GM12878 (cell line): ENCODE results near the gene PVALEF. TPM values are rescaled to one million over a fixed set of nuclear protein-coding genes. Genes with fewer than 3 reads are reported as not detected.

Experiments
- ATAC-seq: fragments of 200-7000 bp; cut with Tn5 transposase; 3 replicates; pipeline ENCODE4 v1.9.1; 2020; ENCODE audit warnings: mild to moderate bottlenecking, moderate library complexity
- BruUV-seq: library from RNA; stranded (reverse); fragments of 400-500 nt; replicated peaks from 2 replicates; lab custom pipeline; 2021; lab: Mats Ljungman, UMichigan
- CTCF ChIA-PET: fragments of 300-600 bp; sonication (Branson Sonifier 250); formaldehyde crosslinking; extraction: SDS; loops from one replicate; lab custom pipeline; 2021; ENCODE audit warnings: inconsistent platforms; lab: Yijun Ruan, JAX
- POLR2A ChIA-PET: fragments of 350-600 bp; formaldehyde crosslinking; extraction: SDS; loops from one replicate; lab custom pipeline; 2021; ENCODE audit warnings: inconsistent platforms; lab: Charles Lee
- RAD21 ChIA-PET: fragments of 300-600 bp; sonication (Branson Sonifier 250); formaldehyde crosslinking; loops from one replicate; lab custom pipeline; 2023; ENCODE audit warnings: antibody characterized with exemption; ENCODE audit not compliant: unreplicated experiment; lab: Charles Lee
- SMC1A ChIA-PET: fragments of 300-600 bp; sonication (Branson Sonifier 250); formaldehyde crosslinking; loops from one replicate; lab custom pipeline; 2023; ENCODE audit not compliant: unreplicated experiment, uncharacterized antibody; lab: Charles Lee
- DNase-seq: peaks from one replicate; pipeline ENCODE4 v3.0.0-alpha.2; 2011; ENCODE audit warnings: low read depth, low spot score
- FAIRE-seq: peaks from 3 replicates; lab custom pipeline; 2011; peaks lifted over from hg19 to GRCh38; lab: Jason Lieb, UNC
- H2AFZ ChIP-seq: 2 replicates; pipeline ENCODE4 v1.6.0; 2011; ENCODE audit warnings: low read depth, low read length, control low read depth; ENCODE audit not compliant: control insufficient read depth
- H3K27ac ChIP-seq: 2 replicates; pipeline ENCODE4 v1.5.1; 2011; ENCODE audit warnings: control low read depth; ENCODE audit not compliant: control insufficient read depth, insufficient read depth
- H3K27me3 ChIP-seq, 2 experiments: replicated peaks in 1 of 2; 2 replicates each; pipeline versions ENCODE4 v1.6.0 to v1.6.1; 2011; ENCODE audit warnings: low read length in 1 of 2; ENCODE audit not compliant: control insufficient read depth in 2 of 2, insufficient read depth in 2 of 2
- H3K36me3 ChIP-seq, 2 experiments: 2 replicates each; pipeline ENCODE4 v1.5.1; 2011; ENCODE audit warnings: low read length in 1 of 2; ENCODE audit not compliant: control insufficient read depth in 2 of 2, insufficient read depth in 2 of 2
- H3K4me1 ChIP-seq: 2 replicates; pipeline ENCODE4 v1.6.1; 2011; ENCODE audit warnings: mild to moderate bottlenecking, low read length, moderate library complexity, mixed read lengths; ENCODE audit not compliant: control insufficient read depth, insufficient read depth
- H3K4me2 ChIP-seq: 2 replicates; pipeline ENCODE4 v1.6.0; 2011; ENCODE audit warnings: control low read depth; ENCODE audit not compliant: control insufficient read depth, insufficient read depth
- H3K4me3 ChIP-seq: fragments of 200-600 bp; sonication (generic); 2 replicates; pipeline ENCODE4 v1.5.1; 2016
- H3K79me2 ChIP-seq: 2 replicates; pipeline ENCODE4 v1.6.0; 2011; ENCODE audit warnings: low read length; ENCODE audit not compliant: control insufficient read depth, insufficient read depth
- H3K9ac ChIP-seq: 2 replicates; pipeline ENCODE4 v1.8.0; 2011; ENCODE audit warnings: low read length, control low read depth, mixed read lengths; ENCODE audit not compliant: control insufficient read depth, insufficient read depth
- H3K9me3 ChIP-seq: replicated peaks from 3 replicates; pipeline ENCODE4 v1.5.1; 2011; ENCODE audit warnings: mild to moderate bottlenecking, low read length; ENCODE audit not compliant: control insufficient read depth, insufficient read depth
- H4K20me1 ChIP-seq: 2 replicates; pipeline ENCODE4 v1.6.0; 2011; ENCODE audit not compliant: control insufficient read depth, insufficient read depth
- ASH2L ChIP-seq: fragments of 300-600, 200-600 bp; sonication (generic); IDR thresholded peaks from 2 replicates; pipeline ENCODE4 v1.6.1; 2017; ENCODE audit warnings: low read depth, mild to moderate bottlenecking, borderline replicate concordance
- FOXM1 ChIP-seq: IDR thresholded peaks from 2 replicates; pipeline ENCODE4 v1.6.1; 2012; ENCODE audit warnings: low read depth, mild to moderate bottlenecking, inconsistent platforms, low read length, moderate library complexity
- IRF5 ChIP-seq: fragments of 450-650 bp; IDR thresholded peaks from 2 replicates; pipeline ENCODE4 v1.6.1; 2017; ENCODE audit warnings: borderline replicate concordance
- NR2F1 ChIP-seq: fragments of 450-650 bp; conservative IDR thresholded peaks from 2 replicates; pipeline ENCODE4 v1.6.1; 2017; ENCODE audit warnings: mild to moderate bottlenecking
- RAD51 ChIP-seq: fragments of 450-650 bp; IDR thresholded peaks from 2 replicates; pipeline ENCODE4 v1.6.1; 2016; ENCODE audit warnings: moderate library complexity, mild to moderate bottlenecking, inconsistent platforms
- WGBS: methylation state at CpG from one replicate; pipeline ENCODE4 v1.1.6; 2016; ENCODE audit warnings: low lambda C conversion rate; ENCODE audit not compliant: insufficient replicate concordance, insufficient coverage; ENCODE audit errors: missing lambda C conversion rate; 5-methylcytosine and 5-hydroxymethylcytosine counted together
- in situ Hi-C: fragments of 300-500 bp; cut with MboI; formaldehyde crosslinking; loops from 9 replicates; pipeline ENCODE4 v1.14.3; 2018; ENCODE audit warnings: mixed read lengths
- intact Hi-C: fragments of 100-400 bp; cut with micrococcal nuclease; formaldehyde crosslinking; loops from one replicate; pipeline ENCODE4 v1.14.2; 2022; ENCODE audit not compliant: unreplicated experiment
- polyA plus RNA-seq, 11 experiments: library from polyadenylated mRNA; depleted of rRNA in 4 of 11; unstranded in 6 of 11; stranded (reverse) in 5 of 11; fragments of >200 nt; fragmentation: Nextera tagmentation in 4 of 11; fragmentation: Illumina TruSeq in 1 of 11; extraction: Ambion mirVana in 4 of 11; extraction: Trizol in 1 of 11; gene quantifications; 1 replicate in 1 of 11; 2 replicates in 10 of 11; pipeline versions ENCODE4 v1.2.1 to v1.2.3, GENCODE V29; 2011 to 2016; ENCODE audit warnings: inconsistent platforms in 2 of 11, missing spikeins in 2 of 11, low read depth in 1 of 11
- total RNA-seq, 4 experiments: library from RNA; depleted of rRNA in 3 of 4; stranded (reverse); fragments of >200 nt in 3 of 4; fragmentation: Illumina TruSeq in 1 of 4; extraction: Trizol in 1 of 4; gene quantifications; 2 replicates each; pipeline versions ENCODE4 v1.2.1 to v1.2.3, GENCODE V29; 2013 to 2021

Gene PVALEF
- total and polyA plus RNA-seq, 10 of the 15 experiments (the other 5 are each of a cell fraction or from before 2014, with no cell fraction given) = not detected

DNA sequence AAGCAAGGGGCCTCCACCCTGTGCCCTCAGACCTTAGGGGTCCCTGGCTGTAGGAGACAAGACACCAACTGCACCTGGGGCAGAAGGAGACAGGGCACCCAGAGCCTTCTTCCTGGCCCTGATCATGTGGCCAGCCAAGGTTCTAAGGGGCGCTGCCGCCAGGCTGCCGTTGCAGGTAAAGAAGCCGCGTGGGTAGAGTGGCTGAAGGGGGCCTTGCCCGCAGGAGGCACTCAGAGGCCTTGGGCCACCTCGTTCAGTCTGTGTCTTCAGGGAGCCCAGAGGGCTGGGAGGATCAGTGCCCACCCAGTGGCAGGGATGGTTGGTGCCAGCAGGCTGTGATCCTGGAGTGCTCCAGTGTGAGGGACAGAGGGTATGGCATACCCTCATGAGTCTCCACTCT, 2.3 kb downstream of the PVALEF start:
- ChIA-PET POLR2A (no interaction called here), RAD21 (no interaction called here), CTCF (no interaction called here), SMC1A (no interaction called here)
- no TSS peak for BruUV-seq
- intact Hi-C loops = no loop called here
- Histone ChIP-seq H3K27ac (no peak overlapping the region), H3K27me3 (no peaks in the 10 kb centered on the region; a peak in 4 of 4 replicates), H3K4me1 (no peaks in the 10 kb centered on the region), H3K4me2 (no peak overlapping the region), H3K36me3 (no peaks in the 10 kb centered on the region), H4K20me1 (no peaks in the 10 kb centered on the region), H3K4me3 (no peak overlapping the region), H3K9me3 (no peaks in the 10 kb centered on the region), H2AFZ (no peak overlapping the region), H3K9ac (no peak overlapping the region), H3K79me2 (no peaks in the 10 kb centered on the region)
- WGBS = 60% methylated on average over 7 of the region's 7 CpGs
- FAIRE-seq (no peak), DNase-seq (no peak), ATAC-seq (no peak)
- in situ Hi-C loops = loop anchor here (5.0 kb wide), 1 partner anchor 50 kb away; no protein-coding TSS in a partner anchor
- no peak for TF ChIP-seq NR2F1

- BruUV-seq = no TSS peak
- RAD21 ChIA-PET = no interaction called here
- intact Hi-C loops (no loop called here), in situ Hi-C loops (loop anchor here (5.0 kb wide), 1 partner anchor 47 kb away; no protein-coding TSS in a partner anchor)
- no peak overlapping the region for H3K9ac ChIP-seq
- no peaks in the 10 kb centered on the region; a peak in 3 of 4 replicates for H3K27me3 ChIP-seq
- WGBS = 32% methylated on average over 3 of the region's 3 CpGs
- H3K4me3 ChIP-seq = no peak overlapping the region
- SMC1A ChIA-PET = no interaction called here
- ATAC-seq (no peak), DNase-seq (no peak), FAIRE-seq (no peak)
- H2AFZ ChIP-seq = no peak overlapping the region
- no peak overlapping the region for H3K4me2 ChIP-seq
- H3K4me1 ChIP-seq = no peaks in the 10 kb centered on the region
- H3K9me3 ChIP-seq = no peaks in the 10 kb centered on the region
- TF ChIP-seq RAD51 (no peak), IRF5 (0 out of 2 replicates have a peak, but pooled peaks have one; percentile 12), FOXM1 (no peak), ASH2L (no peak)
- H4K20me1 ChIP-seq = no peaks in the 10 kb centered on the region
- POLR2A ChIA-PET = no interaction called here
- CTCF ChIA-PET = no interaction called here
- H3K27ac ChIP-seq = no peak overlapping the region
- H3K79me2 ChIP-seq = no peaks in the 10 kb centered on the region
- H3K36me3 ChIP-seq = no peaks in the 10 kb centered on the region
Observed at GRCh38 chr17:81169870-81170309, 4.6 kb downstream of the PVALEF start.
